H9 (cell line): Measurements from ENCODE around the gene EDRF1. TPM values are rescaled to one million over a fixed set of nuclear protein-coding genes. Genes with fewer than 3 reads are reported as not detected.

Experiments used
- DNase-seq: peaks from one replicate; pipeline ENCODE4 v3.0.0-alpha.2; 2017
- H2AFZ ChIP-seq: one replicate; pipeline ENCODE4 v1.6.1; 2013; ENCODE audit warnings: mild to moderate bottlenecking, low read length, control low read depth, moderate library complexity
- H2AK5ac ChIP-seq: 2 replicates; pipeline ENCODE4 v1.6.1; 2013; ENCODE audit warnings: low read length, control low read depth, mixed read lengths; ENCODE audit not compliant: insufficient read length
- H2BK120ac ChIP-seq: one replicate; pipeline ENCODE4 v1.6.1; 2013; ENCODE audit warnings: low read depth, mild to moderate bottlenecking, low read length, control low read depth, inconsistent platforms; ENCODE audit not compliant: poor library complexity, severe bottlenecking
- H2BK12ac ChIP-seq: 2 replicates; pipeline ENCODE4 v1.6.1; 2013; ENCODE audit warnings: low read length, control low read depth, mixed read lengths, low read depth; ENCODE audit not compliant: insufficient read length
- H2BK15ac ChIP-seq: 2 replicates; pipeline ENCODE4 v1.6.1; 2013; ENCODE audit warnings: low read depth, low read length, control low read depth
- H2BK20ac ChIP-seq: one replicate; pipeline ENCODE4 v1.6.1; 2013; ENCODE audit warnings: low read depth, mild to moderate bottlenecking, low read length, control low read depth, inconsistent platforms; ENCODE audit not compliant: poor library complexity, severe bottlenecking
- H2BK5ac ChIP-seq: 2 replicates; pipeline ENCODE4 v1.6.1; 2013; ENCODE audit warnings: low read length, control low read depth, mixed read lengths; ENCODE audit not compliant: insufficient read length
- H3K14ac ChIP-seq: 2 replicates; pipeline ENCODE4 v1.6.1; 2013; ENCODE audit warnings: low read length, control low read depth; ENCODE audit not compliant: insufficient read depth
- H3K18ac ChIP-seq: 2 replicates; pipeline ENCODE4 v1.6.1; 2013; ENCODE audit warnings: low read depth, mild to moderate bottlenecking, mixed read lengths, low read length, control low read depth; ENCODE audit not compliant: insufficient read length
- H3K23ac ChIP-seq: 2 replicates; pipeline ENCODE4 v1.6.1; 2013; ENCODE audit warnings: low read length, control low read depth, mixed read lengths, low read depth; ENCODE audit not compliant: insufficient read length
- H3K23me2 ChIP-seq: 2 replicates; pipeline ENCODE4 v1.6.1; 2013; ENCODE audit warnings: low read depth, mild to moderate bottlenecking, mixed read lengths, low read length, control low read depth; ENCODE audit not compliant: insufficient read length, poor library complexity, severe bottlenecking
- H3K27ac ChIP-seq: 2 replicates; pipeline ENCODE4 v1.5.1; 2013; ENCODE audit warnings: low read length, control low read depth, mixed read lengths, low read depth; ENCODE audit not compliant: insufficient read length
- H3K27me3 ChIP-seq: 2 replicates; pipeline ENCODE4 v1.6.1; 2013; ENCODE audit warnings: low read length, control low read depth, inconsistent platforms; ENCODE audit not compliant: insufficient read depth
- H3K4ac ChIP-seq: 2 replicates; pipeline ENCODE4 v1.6.1; 2013; ENCODE audit warnings: low read depth, mild to moderate bottlenecking, control low read depth, inconsistent platforms, low read length, moderate library complexity
- H3K4me1 ChIP-seq: 2 replicates; pipeline ENCODE4 v1.6.1; 2013; ENCODE audit warnings: low read length, control low read depth, inconsistent platforms; ENCODE audit not compliant: insufficient read depth
- H3K4me2 ChIP-seq: 2 replicates; pipeline ENCODE4 v1.6.1; 2013; ENCODE audit warnings: low read length, control low read depth, mixed read lengths; ENCODE audit not compliant: insufficient read length, insufficient read depth
- H3K56ac ChIP-seq: 2 replicates; pipeline ENCODE4 v1.6.1; 2013; ENCODE audit warnings: low read depth, mild to moderate bottlenecking, mixed read lengths, low read length, control low read depth; ENCODE audit not compliant: insufficient read length
- H3K79me1 ChIP-seq: 2 replicates; pipeline ENCODE4 v1.6.1; 2013; ENCODE audit warnings: low read depth, mild to moderate bottlenecking, moderate library complexity, low read length, control low read depth, inconsistent platforms; ENCODE audit not compliant: insufficient read depth, poor library complexity, severe bottlenecking
- H3K79me2 ChIP-seq: 2 replicates; pipeline ENCODE4 v1.6.1; 2013; ENCODE audit warnings: low read length, control low read depth, inconsistent platforms; ENCODE audit not compliant: insufficient read depth
- H3K9ac ChIP-seq: 2 replicates; pipeline ENCODE4 v1.6.1; 2013; ENCODE audit warnings: low read length, control low read depth, mixed read lengths; ENCODE audit not compliant: insufficient read length; ENCODE audit errors: extremely low read depth
- H3K9me3 ChIP-seq: one replicate; pipeline ENCODE4 v1.6.1; 2013; ENCODE audit warnings: low read depth, low read length, inconsistent platforms; ENCODE audit not compliant: control insufficient read depth
- H3T11ph ChIP-seq: one replicate; pipeline ENCODE4 v1.6.1; 2013; ENCODE audit warnings: mild to moderate bottlenecking, low read length, control low read depth, inconsistent platforms
- H4K20me1 ChIP-seq: one replicate; pipeline ENCODE4 v1.6.1; 2013; ENCODE audit not compliant: control insufficient read depth, insufficient read length, insufficient read depth
- H4K5ac ChIP-seq: 2 replicates; pipeline ENCODE4 v1.6.1; 2013; ENCODE audit warnings: low read depth, mild to moderate bottlenecking, mixed read lengths, low read length, control low read depth; ENCODE audit not compliant: insufficient read length
- H4K8ac ChIP-seq: replicated peaks from 2 replicates; pipeline ENCODE4 v1.6.1; 2013; ENCODE audit warnings: low read length, control low read depth, mixed read lengths, low read depth; ENCODE audit not compliant: insufficient read length
- H4K91ac ChIP-seq: 2 replicates; pipeline ENCODE4 v1.6.1; 2013; ENCODE audit warnings: low read depth, mild to moderate bottlenecking, moderate library complexity, mixed read lengths, low read length, control low read depth; ENCODE audit not compliant: insufficient read length
- H3K27ac Mint-ChIP-seq, 3 experiments: 2 replicates in 2 of 3; 3 replicates in 1 of 3; pipeline ENCODE4 v1.8.0; 2020 to 2021; ENCODE audit warnings: mixed read lengths in 3 of 3, mild to moderate bottlenecking in 1 of 3, moderate library complexity in 1 of 3
- H3K27me3 Mint-ChIP-seq: 2 replicates; pipeline ENCODE4 v1.8.0; 2021; ENCODE audit warnings: low read depth, mild to moderate bottlenecking, moderate library complexity, mixed read lengths
- H3K36me3 Mint-ChIP-seq, 3 experiments: 2 replicates in 2 of 3; 3 replicates in 1 of 3; pipeline ENCODE4 v1.8.0; 2020 to 2021; ENCODE audit warnings: low read depth in 3 of 3, mixed read lengths in 3 of 3; ENCODE audit not compliant: insufficient read depth in 1 of 3
- H3K4me1 Mint-ChIP-seq, 2 experiments: 2 replicates each; pipeline ENCODE4 v1.8.0; 2020; ENCODE audit warnings: mixed read lengths in 2 of 2
- H3K4me3 Mint-ChIP-seq, 2 experiments: 2 replicates in 1 of 2; 3 replicates in 1 of 2; pipeline ENCODE4 v1.8.0; 2020 to 2021; ENCODE audit warnings: mild to moderate bottlenecking in 2 of 2, mixed read lengths in 2 of 2, moderate library complexity in 1 of 2
- H3K9me3 Mint-ChIP-seq, 2 experiments: 2 replicates in 1 of 2; 3 replicates in 1 of 2; pipeline ENCODE4 v1.8.0; 2020; ENCODE audit warnings: mild to moderate bottlenecking in 2 of 2, mixed read lengths in 2 of 2, moderate library complexity in 1 of 2
- WGBS: extraction: QIAGEN DNeasy Blood & Tissue Kit; methylation state at CpG from one replicate; pipeline ENCODE4 v1.1.7; 2013; ENCODE audit warnings: missing lambda C conversion rate, low lambda C conversion rate, mixed read lengths; ENCODE audit not compliant: insufficient read length; ENCODE audit errors: extremely low coverage; 5-methylcytosine and 5-hydroxymethylcytosine counted together
- total RNA-seq: library from RNA; stranded (reverse); gene quantifications from 2 replicates; pipeline ENCODE4 v1.2.1, GENCODE V29; 2021
- TF ChIP-seq, protein P1 (sequence below): fragments of 200-600 bp; sonication (generic); conservative IDR thresholded peaks from 3 replicates; pipeline ENCODE4 v1.8.0; 2021; ENCODE audit warnings: antibody characterized with exemption, mild to moderate bottlenecking

The EDRF1 gene
- total RNA-seq, 1 experiment from 2014 or later, result 51.0 TPM

DNA sequence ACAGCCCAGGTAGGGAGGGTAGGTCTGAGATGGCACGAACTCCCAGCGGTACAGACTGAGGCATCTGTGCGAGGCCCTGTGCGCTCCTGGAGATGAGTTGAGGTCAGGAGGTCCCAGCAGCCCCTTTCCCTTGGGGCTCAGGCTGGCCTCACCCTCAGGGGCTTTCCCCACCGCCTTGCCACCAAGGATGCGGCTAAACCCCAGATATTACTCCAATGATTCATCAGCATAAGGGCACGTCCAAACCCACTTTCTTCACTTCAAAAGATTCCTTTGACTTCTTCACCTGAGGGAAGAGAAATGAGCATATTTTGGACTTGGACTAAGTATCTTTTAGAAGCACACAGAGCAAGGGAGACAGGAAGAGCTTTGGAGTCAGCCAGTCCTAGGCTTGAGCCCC, 83.2 kb downstream of the EDRF1 start:
- Histone ChIP-seq H3K23me2 (no peaks in the 10 kb centered on the region), H2BK12ac (no peak overlapping the region)

More for the DNA sequence above, 83.2 kb downstream of the EDRF1 start:
- no peak overlapping the region for H2BK120ac ChIP-seq
- H3K9me3 ChIP-seq, result no peaks in the 10 kb centered on the region
- H3K79me1 ChIP-seq, result no peaks in the 10 kb centered on the region
- peaks cover 7% of the 10 kb centered on the region in 2 experiments; a peak in 3 of 4 replicates for H3K4me1 Mint-ChIP-seq
- no peaks in the 10 kb centered on the region for H3K4me1 ChIP-seq
- no peaks in the 10 kb centered on the region for H4K20me1 ChIP-seq
- H3K27ac Mint-ChIP-seq, result no peak overlapping the region
- H2BK15ac ChIP-seq, result no peak overlapping the region
- no peak overlapping the region for H2BK5ac ChIP-seq
- no peak overlapping the region for H2AK5ac ChIP-seq
- no peak overlapping the region for H3K4me3 Mint-ChIP-seq
- H2AFZ ChIP-seq, result no peak overlapping the region
- no peaks in the 10 kb centered on the region for H3K27me3 Mint-ChIP-seq
- H3K79me2 ChIP-seq, result no peaks in the 10 kb centered on the region
- no peaks in the 10 kb centered on the region for H3K27me3 ChIP-seq
- H2BK20ac ChIP-seq, result no peak overlapping the region
- H4K8ac ChIP-seq, result no peak overlapping the region
- H3K23ac ChIP-seq, result no peak overlapping the region
- WGBS, result no CpG with 5 or more reads among the region's 7 CpGs
- H3K56ac ChIP-seq, result no peak overlapping the region
- DNase-seq, result no peak
- no peak overlapping the region for H3K4me2 ChIP-seq
- no peak overlapping the region for H3K9ac ChIP-seq
- H3K14ac ChIP-seq, result no peak overlapping the region
- H4K91ac ChIP-seq, result no peak overlapping the region
- H3K27ac ChIP-seq, result no peak overlapping the region
- TF ChIP-seq, protein P1, sequence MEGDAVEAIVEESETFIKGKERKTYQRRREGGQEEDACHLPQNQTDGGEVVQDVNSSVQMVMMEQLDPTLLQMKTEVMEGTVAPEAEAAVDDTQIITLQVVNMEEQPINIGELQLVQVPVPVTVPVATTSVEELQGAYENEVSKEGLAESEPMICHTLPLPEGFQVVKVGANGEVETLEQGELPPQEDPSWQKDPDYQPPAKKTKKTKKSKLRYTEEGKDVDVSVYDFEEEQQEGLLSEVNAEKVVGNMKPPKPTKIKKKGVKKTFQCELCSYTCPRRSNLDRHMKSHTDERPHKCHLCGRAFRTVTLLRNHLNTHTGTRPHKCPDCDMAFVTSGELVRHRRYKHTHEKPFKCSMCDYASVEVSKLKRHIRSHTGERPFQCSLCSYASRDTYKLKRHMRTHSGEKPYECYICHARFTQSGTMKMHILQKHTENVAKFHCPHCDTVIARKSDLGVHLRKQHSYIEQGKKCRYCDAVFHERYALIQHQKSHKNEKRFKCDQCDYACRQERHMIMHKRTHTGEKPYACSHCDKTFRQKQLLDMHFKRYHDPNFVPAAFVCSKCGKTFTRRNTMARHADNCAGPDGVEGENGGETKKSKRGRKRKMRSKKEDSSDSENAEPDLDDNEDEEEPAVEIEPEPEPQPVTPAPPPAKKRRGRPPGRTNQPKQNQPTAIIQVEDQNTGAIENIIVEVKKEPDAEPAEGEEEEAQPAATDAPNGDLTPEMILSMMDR, result no peak
- H3K18ac ChIP-seq, result no peak overlapping the region
- no peak overlapping the region for H3K4ac ChIP-seq
- no peak overlapping the region for H4K5ac ChIP-seq
- H3K9me3 Mint-ChIP-seq, result no peaks in the 10 kb centered on the region
- peaks cover 19 to 51% (median 33%) of the 10 kb centered on the region in 3 experiments for H3K36me3 Mint-ChIP-seq
- no peak overlapping the region for H3T11ph ChIP-seq
